Left hindlimb (tissue), 1 donor: ENCODE data around the gene C14orf93.
"Not testable (repeated sequence)": the region's sequence is repeated elsewhere in the genome, so short reads cannot be mapped to it uniquely, and the experiment has no call there.

Source experiments
- DNase-seq: peaks from one replicate; pipeline ENCODE4 v3.0.0-alpha.2; 2018

C14orf93 gene

GRCh38 chr14:22966783-22967269 is 43.1 kb downstream of the C14orf93 start:
- no peak for DNase-seq

DNA sequence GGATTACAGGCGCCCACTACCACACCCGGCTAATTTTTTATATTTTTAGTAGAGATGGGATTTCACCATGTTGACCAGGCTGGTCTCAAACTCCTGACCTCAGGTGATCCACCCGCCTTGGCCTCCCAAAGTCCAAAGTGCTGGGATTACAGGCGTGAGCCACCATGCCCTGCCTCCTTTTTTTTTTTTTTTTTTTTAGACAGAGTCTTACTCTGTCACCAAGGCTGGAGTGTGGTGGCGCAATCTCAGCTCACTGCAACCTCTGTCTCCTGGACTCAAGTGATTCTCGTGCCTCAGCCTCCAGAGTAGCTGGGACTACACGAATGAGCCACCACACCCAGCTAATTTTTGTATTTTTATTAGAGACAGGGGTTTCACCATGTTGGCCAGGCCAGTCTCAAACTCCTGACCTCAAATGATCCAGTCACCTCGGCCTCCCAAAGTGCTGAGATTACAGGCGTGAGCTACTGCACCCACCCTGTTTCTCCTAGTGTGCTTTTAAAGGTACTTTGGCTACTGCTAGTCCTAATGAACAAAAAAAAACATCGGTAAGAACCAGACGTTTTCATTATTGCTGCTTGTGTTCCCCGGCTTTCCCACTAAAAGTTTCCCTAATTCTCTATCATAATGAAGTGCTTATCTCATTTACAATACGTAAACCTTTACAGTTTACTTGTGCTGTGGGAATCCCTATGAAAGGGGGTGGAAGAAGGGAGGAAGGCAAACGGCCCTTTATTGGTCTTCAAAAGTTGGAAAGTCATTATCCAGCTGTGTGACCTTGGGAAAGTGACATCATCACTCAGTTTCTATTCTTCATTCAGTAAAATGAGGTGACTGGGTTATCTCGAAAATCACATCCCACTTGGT is 43.8 kb downstream of the C14orf93 start:
- DNase-seq, result not testable (repeated sequence)

- no peak for DNase-seq
These were observed 47.8 kb downstream of the C14orf93 start for GRCh38 chr14:22962061-22962676.

DNA sequence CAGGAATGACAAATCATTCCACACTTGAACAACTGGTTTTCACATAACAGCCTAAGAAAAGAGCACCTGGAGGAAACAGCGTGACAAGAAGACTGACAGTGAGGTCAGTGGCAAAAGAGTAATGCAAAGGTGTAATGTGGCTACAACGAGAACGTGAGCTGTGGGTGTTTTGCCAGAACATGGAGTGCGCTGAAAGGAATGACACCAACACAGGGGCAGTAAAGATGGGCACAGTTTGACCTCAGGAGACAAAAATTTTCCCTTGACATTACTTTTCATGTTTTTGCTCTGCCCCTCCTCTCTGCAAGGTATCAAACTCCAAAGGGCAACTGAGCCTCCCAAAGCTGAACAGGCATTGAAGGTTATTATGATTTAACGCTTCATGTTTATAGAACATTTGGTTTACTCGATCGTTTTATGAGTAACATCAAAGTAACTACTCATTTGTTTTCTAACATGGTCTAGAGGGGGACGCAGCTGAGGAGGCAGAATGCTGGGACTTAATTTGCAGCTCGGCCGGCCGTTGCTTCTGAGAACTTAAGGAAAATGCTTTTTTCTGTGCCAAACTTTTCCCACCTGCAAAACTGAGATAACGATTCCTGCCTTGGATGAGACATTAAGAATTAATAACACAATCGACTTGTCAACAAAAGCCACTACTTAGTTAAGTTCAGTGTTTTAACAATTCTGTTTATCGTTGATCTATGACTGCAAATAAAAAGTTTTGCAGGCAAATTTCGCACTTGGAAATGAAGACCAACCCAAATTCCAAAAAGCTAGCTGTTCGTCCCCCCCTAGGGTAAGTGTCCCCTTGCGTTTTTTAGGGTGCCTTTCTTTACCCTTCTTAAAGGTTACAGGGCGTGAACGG is 54.0 kb downstream of the C14orf93 start:
- no peak for DNase-seq

DNA sequence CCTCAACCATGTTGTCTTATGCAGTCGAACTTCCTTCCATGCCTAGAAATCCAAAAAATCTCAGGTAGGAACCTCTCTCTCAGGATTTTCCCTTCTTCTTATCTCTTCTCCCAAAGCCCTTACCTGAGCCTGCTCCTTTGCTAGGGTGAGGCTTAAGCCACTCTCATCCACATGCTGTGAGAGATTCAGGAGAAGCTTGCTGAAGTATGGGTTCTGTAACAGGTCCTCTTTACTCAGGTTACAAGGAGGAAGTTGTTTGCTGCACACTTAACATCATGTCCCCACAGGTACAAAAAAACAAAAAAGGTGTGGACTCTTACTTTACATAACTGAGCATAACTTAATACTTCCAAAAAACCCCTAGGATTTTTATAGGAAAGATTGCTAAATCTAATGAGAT is 57.5 kb downstream of the C14orf93 start:
- no peak for DNase-seq

DNA sequence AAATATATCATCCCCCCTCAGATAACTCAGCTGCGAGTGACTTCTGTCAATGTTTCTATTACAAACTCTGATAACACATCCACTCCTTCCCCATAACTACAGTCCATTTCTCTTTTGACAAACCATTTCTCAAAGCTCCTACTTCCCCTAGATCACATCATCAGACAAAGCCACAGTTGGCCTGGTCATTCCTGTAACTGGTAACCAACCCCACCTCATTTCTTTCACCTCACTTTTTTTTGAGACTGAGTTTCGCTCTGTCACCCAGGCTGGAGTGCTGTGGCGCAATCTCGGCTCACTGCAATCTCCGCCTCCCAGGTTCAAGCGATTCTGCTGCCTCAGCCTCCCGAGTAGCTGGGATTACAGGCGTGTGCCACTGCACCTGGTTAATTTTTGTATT is 58.1 kb downstream of the C14orf93 start:
- not testable (repeated sequence) for DNase-seq

DNA sequence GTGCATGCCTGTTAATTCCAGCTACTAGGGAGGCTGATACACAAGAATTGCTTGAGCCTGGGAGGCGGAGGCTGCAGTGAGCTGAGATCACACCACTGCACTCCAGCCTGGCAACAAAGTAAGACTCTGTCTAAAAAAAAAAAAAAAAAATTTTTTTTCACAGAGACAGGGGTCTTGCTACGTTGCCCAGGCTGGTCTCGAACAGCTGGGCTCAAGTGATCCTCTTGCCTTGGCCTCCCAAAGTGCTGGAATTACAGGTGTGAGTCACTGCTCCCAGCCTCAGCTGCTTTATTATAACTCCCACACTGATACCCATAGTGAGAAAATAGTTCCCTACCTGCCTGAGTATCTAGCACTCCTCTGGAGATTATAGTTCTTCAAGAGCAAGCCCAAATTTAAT is 64.3 kb downstream of the C14orf93 start:
- DNase-seq, result no peak

GRCh38 chr14:22939684-22940083 is 70.3 kb downstream of the C14orf93 start:
- DNase-seq, result no peak
